ENCODE measurements around the gene AUTS2. TPM values are rescaled to one million over a fixed set of nuclear protein-coding genes. Genes with fewer than 3 reads are reported as not detected.
A peak's percentile ranks its signal among the peaks of the same experiment; 100 is the strongest.

AUTS2 gene
- polyA plus RNA-seq, 1 donor (not counting 4 experiments of a cell fraction or from before 2014, with no cell fraction given): 4.7 TPM

DNA sequence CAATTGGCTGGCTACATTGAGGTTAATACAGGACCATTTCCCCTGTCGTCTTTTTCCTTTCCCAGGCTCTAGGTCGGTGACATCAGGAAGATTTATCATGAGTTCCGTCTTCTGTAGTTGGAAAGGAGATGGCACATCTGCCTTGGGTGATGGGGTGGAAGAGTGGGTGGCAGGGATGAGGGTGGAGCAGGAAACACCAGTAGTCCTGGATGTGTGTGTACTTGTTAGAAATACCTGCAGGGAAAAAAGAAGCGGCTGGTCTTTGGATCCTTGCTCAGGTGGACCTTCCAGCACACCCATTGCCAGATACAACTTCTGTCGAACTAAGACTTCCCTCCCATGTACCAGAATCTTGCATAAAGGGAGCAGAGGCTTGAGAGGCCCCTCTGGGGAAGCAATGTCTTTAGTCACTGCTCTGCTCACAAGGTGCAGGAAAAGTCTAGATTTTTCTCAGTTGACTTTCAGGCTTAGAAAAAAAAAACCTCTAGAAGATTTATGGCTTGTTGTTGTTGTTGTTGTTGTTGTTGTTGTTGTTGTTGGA is 1016.9 kb downstream of the AUTS2 start:
- peak overlapping the region; percentile 80 for H2AFZ ChIP-seq (ENCODE audit: control insufficient read depth, low read length)
- TF ChIP-seq EZH2 (IDR thresholded peaks at IDR 0.05; ENCODE audit: low read length): no peak
- TF ChIP-seq, protein P1, sequence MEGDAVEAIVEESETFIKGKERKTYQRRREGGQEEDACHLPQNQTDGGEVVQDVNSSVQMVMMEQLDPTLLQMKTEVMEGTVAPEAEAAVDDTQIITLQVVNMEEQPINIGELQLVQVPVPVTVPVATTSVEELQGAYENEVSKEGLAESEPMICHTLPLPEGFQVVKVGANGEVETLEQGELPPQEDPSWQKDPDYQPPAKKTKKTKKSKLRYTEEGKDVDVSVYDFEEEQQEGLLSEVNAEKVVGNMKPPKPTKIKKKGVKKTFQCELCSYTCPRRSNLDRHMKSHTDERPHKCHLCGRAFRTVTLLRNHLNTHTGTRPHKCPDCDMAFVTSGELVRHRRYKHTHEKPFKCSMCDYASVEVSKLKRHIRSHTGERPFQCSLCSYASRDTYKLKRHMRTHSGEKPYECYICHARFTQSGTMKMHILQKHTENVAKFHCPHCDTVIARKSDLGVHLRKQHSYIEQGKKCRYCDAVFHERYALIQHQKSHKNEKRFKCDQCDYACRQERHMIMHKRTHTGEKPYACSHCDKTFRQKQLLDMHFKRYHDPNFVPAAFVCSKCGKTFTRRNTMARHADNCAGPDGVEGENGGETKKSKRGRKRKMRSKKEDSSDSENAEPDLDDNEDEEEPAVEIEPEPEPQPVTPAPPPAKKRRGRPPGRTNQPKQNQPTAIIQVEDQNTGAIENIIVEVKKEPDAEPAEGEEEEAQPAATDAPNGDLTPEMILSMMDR (optimal IDR thresholded peaks at IDR 0.05 in 1 of 3, IDR thresholded peaks at IDR 0.05 in 1 of 3, conservative IDR thresholded peaks at IDR 0.05 in 1 of 3; ENCODE audit: extremely low read depth in 1 of 3, insufficient read depth in 2 of 3, low read length in 3 of 3): no peak
- peak overlapping the region; percentile 15 for H3K27ac ChIP-seq (ENCODE audit: control insufficient read depth, insufficient read depth, low read length)
- no peak overlapping the region for H3K9ac ChIP-seq (ENCODE audit: control insufficient read depth, extremely low read depth, insufficient read depth, low read length)
- FAIRE-seq (no peak), DNase-seq (ENCODE audit: low read depth, low spot score) (peak; percentile 15)
- H3K4me3 ChIP-seq (ENCODE audit: control insufficient read depth in 2 of 3, extremely low read depth in 1 of 3, insufficient read depth in 2 of 3, low read depth in 1 of 3, low read length in 3 of 3): peak overlapping the region in 2 of 3 experiments; percentile 14 to 46
- H3K4me1 ChIP-seq (ENCODE audit: control insufficient read depth, extremely low read depth, insufficient read depth, low read length): peaks cover 16% of the 10 kb centered on the region
- dilution Hi-C loops (cut with MboI; ENCODE audit: extremely low pct_ligation_motif_present, low sequenced_read_pairs): no loop called here
- no peaks in the 10 kb centered on the region for H3K9me3 ChIP-seq (ENCODE audit: control insufficient read depth, low read depth, low read length)
- H3K9me1 ChIP-seq (ENCODE audit: control insufficient read depth, extremely low read depth, insufficient read depth, low read length): no peaks in the 10 kb centered on the region
- H3K27me3 ChIP-seq (ENCODE audit: control insufficient read depth, extremely low read depth, insufficient read depth, low read length): no peaks in the 10 kb centered on the region
- H3K36me3 ChIP-seq (ENCODE audit: control insufficient read depth in 2 of 2, extremely low read depth in 1 of 2, insufficient read depth in 2 of 2, low read length in 2 of 2): no peaks in the 10 kb centered on the region
- peak overlapping the region; percentile 72 for H3K4me2 ChIP-seq (ENCODE audit: control insufficient read depth, extremely low read depth, insufficient read depth, low read depth, low read length)
- no peaks in the 10 kb centered on the region for H3K79me2 ChIP-seq (ENCODE audit: control insufficient read depth, insufficient read depth, low read length)
- H4K20me1 ChIP-seq (ENCODE audit: control insufficient read depth, extremely low read depth, insufficient read depth, low read length): no peaks in the 10 kb centered on the region

DNA sequence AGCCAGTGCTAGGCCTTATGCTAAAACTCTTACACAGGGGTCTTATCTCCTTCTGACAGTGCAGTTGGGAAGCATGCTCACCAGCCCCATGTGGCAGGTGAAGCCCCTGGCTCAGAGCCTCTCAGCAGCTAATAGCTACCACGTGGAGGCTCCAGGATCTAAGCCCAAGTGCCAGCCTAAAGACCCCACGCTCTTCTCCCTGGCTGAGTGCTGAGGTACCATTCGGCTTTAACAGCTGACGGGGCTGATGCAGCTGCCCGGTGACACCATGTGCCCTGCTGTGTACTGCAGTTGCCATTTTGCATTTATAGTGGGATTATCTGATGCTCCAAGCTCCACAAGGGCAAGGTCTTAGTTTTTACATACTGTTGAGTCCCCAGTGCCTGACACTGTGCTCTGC is 1017.9 kb downstream of the AUTS2 start:
- FAIRE-seq (no peak), DNase-seq (ENCODE audit: low read depth, low spot score) (no peak)
- Histone ChIP-seq H3K9me1 (ENCODE audit: control insufficient read depth, extremely low read depth, insufficient read depth, low read length) (no peaks in the 10 kb centered on the region), H3K4me1 (ENCODE audit: control insufficient read depth, extremely low read depth, insufficient read depth, low read length) (peaks cover 16% of the 10 kb centered on the region), H3K27ac (ENCODE audit: control insufficient read depth, insufficient read depth, low read length) (no peak overlapping the region), H3K9ac (ENCODE audit: control insufficient read depth, extremely low read depth, insufficient read depth, low read length) (no peak overlapping the region), H3K4me2 (ENCODE audit: control insufficient read depth, extremely low read depth, insufficient read depth, low read depth, low read length) (no peak overlapping the region), H4K20me1 (ENCODE audit: control insufficient read depth, extremely low read depth, insufficient read depth, low read length) (no peaks in the 10 kb centered on the region), H3K36me3 (ENCODE audit: control insufficient read depth in 2 of 2, extremely low read depth in 1 of 2, insufficient read depth in 2 of 2, low read length in 2 of 2) (no peaks in the 10 kb centered on the region), H3K4me3 (ENCODE audit: control insufficient read depth in 2 of 3, extremely low read depth in 1 of 3, insufficient read depth in 2 of 3, low read depth in 1 of 3, low read length in 3 of 3) (no peak overlapping the region), H2AFZ (ENCODE audit: control insufficient read depth, low read length) (no peak overlapping the region), H3K9me3 (ENCODE audit: control insufficient read depth, low read depth, low read length) (no peaks in the 10 kb centered on the region), H3K79me2 (ENCODE audit: control insufficient read depth, insufficient read depth, low read length) (no peaks in the 10 kb centered on the region), H3K27me3 (ENCODE audit: control insufficient read depth, extremely low read depth, insufficient read depth, low read length) (no peaks in the 10 kb centered on the region)
- TF ChIP-seq, protein P1 (optimal IDR thresholded peaks at IDR 0.05 in 1 of 3, IDR thresholded peaks at IDR 0.05 in 1 of 3, conservative IDR thresholded peaks at IDR 0.05 in 1 of 3; ENCODE audit: extremely low read depth in 1 of 3, insufficient read depth in 2 of 3, low read length in 3 of 3): no peak
- no peak for TF ChIP-seq EZH2 (IDR thresholded peaks at IDR 0.05; ENCODE audit: low read length)
- dilution Hi-C loops (cut with MboI; ENCODE audit: extremely low pct_ligation_motif_present, low sequenced_read_pairs): no loop called here
